Measurements from ENCODE around the gene LRRC56. TPM values are rescaled to one million over a fixed set of nuclear protein-coding genes. Genes with fewer than 3 reads are reported as not detected.
A peak's percentile ranks its signal among the peaks of the same experiment; 100 is the strongest.

Gene LRRC56
- total and polyA plus RNA-seq, 5 donors from 2014 or later = 0.89 to 5.8 (median 2.7) TPM

- Histone ChIP-seq H3K36me3 (ENCODE audit: control insufficient read depth, insufficient read depth, low read length) (peaks cover 20% of the 10 kb centered on the region), H3K27ac (ENCODE audit: insufficient read depth, low read length, poor library complexity, severe bottlenecking) (no peak overlapping the region), H3K4me3 (ENCODE audit: low read depth, low read length) (no peak overlapping the region), H3K9me3 (ENCODE audit: control insufficient read depth in 2 of 2, low read length in 2 of 2) (no peaks in the 10 kb centered on the region), H3K27me3 (ENCODE audit: control insufficient read depth, insufficient read depth, low read length) (no peaks in the 10 kb centered on the region), H3K4me1 (ENCODE audit: control insufficient read depth, insufficient read depth, low read length, poor library complexity, severe bottlenecking) (peaks cover 44% of the 10 kb centered on the region)
- Mint-ChIP-seq H3K27me3 (peaks cover 6% of the 10 kb centered on the region), H3K27ac (peak overlapping the region in 2 of 3 donors; percentile 55 to 62), H3K4me1 (peaks cover 0 to 44% (median 13%) of the 10 kb centered on the region in 4 donors), H3K9me3 (no peaks in the 10 kb centered on the region), H3K4me3 (peak overlapping the region; percentile 41 to 98 (median 79)), H3K36me3 (peaks cover 3% of the 10 kb centered on the region)
- no peak for DNase-seq
- no peak for ATAC-seq (ENCODE audit: low read depth in 2 of 2)
Observed at GRCh38 chr11:504053-504993, 33.0 kb upstream of the LRRC56 start.

GRCh38 chr11:504994-505344 lies 32.4 kb upstream of the LRRC56 start:
- peaks cover 15% of the 10 kb centered on the region for H3K36me3 ChIP-seq (ENCODE audit: control insufficient read depth, insufficient read depth, low read length)
- H3K9me3 ChIP-seq (ENCODE audit: control insufficient read depth in 2 of 2, low read length in 2 of 2) = no peaks in the 10 kb centered on the region
- Mint-ChIP-seq H3K36me3 (peaks cover 6% of the 10 kb centered on the region), H3K27ac (peak overlapping the region; percentile 5 to 62 (median 55)), H3K4me1 (peaks cover 0 to 44% (median 13%) of the 10 kb centered on the region in 4 donors), H3K9me3 (no peaks in the 10 kb centered on the region), H3K4me3 (peak overlapping the region; percentile 97 to 100 (median 98)), H3K27me3 (peaks cover 6% of the 10 kb centered on the region)
- no peak overlapping the region for H3K27ac ChIP-seq (ENCODE audit: insufficient read depth, low read length, poor library complexity, severe bottlenecking)
- H3K4me3 ChIP-seq (ENCODE audit: low read depth, low read length) = peak overlapping the region; percentile 41
- H3K27me3 ChIP-seq (ENCODE audit: control insufficient read depth, insufficient read depth, low read length) = no peaks in the 10 kb centered on the region
- no peak for DNase-seq
- no peak for ATAC-seq (ENCODE audit: low read depth in 2 of 2)
- H3K4me1 ChIP-seq (ENCODE audit: control insufficient read depth, insufficient read depth, low read length, poor library complexity, severe bottlenecking) = peaks cover 44% of the 10 kb centered on the region

GRCh38 chr11:506238-506994 lies 30.9 kb upstream of the LRRC56 start:
- H3K4me1 ChIP-seq (ENCODE audit: control insufficient read depth, insufficient read depth, low read length, poor library complexity, severe bottlenecking) = peaks cover 44% of the 10 kb centered on the region
- ATAC-seq (ENCODE audit: low read depth in 2 of 2) (peak; percentile 76 to 80), DNase-seq (peak; percentile 95 to 98 (median 98))
- peak overlapping the region; percentile 87 for H3K4me3 ChIP-seq (ENCODE audit: low read depth, low read length)
- peaks cover 5% of the 10 kb centered on the region for H3K36me3 ChIP-seq (ENCODE audit: control insufficient read depth, insufficient read depth, low read length)
- H3K27ac ChIP-seq (ENCODE audit: insufficient read depth, low read length, poor library complexity, severe bottlenecking) = peak overlapping the region; percentile 100
- H3K27me3 ChIP-seq (ENCODE audit: control insufficient read depth, insufficient read depth, low read length) = no peaks in the 10 kb centered on the region
- H3K36me3 Mint-ChIP-seq = peaks cover 7% of the 10 kb centered on the region
- peak overlapping the region; percentile 97 to 100 (median 98) for H3K4me3 Mint-ChIP-seq
- peaks cover 6% of the 10 kb centered on the region for H3K27me3 Mint-ChIP-seq
- H3K9me3 ChIP-seq (ENCODE audit: control insufficient read depth in 2 of 2, low read length in 2 of 2) = no peaks in the 10 kb centered on the region
- peak overlapping the region; percentile 97 to 100 (median 100) for H3K27ac Mint-ChIP-seq
- no peaks in the 10 kb centered on the region for H3K9me3 Mint-ChIP-seq
- peaks cover 0 to 39% (median 13%) of the 10 kb centered on the region in 4 donors for H3K4me1 Mint-ChIP-seq

GRCh38 chr11:506995-507726 lies 30.2 kb upstream of the LRRC56 start, which contains the start of gene RNH1:
RNH1 (minus strand) TSS chr11:507242; CDS start chr11:502162, 5,080 bp downstream.
- H3K27ac ChIP-seq (ENCODE audit: insufficient read depth, low read length, poor library complexity, severe bottlenecking) = peak within 1 kb of the TSS; percentile 100
- Mint-ChIP-seq H3K9me3 (no peaks in the 10 kb centered on the region), H3K27me3 (peaks cover 6% of the 10 kb centered on the region), H3K4me3 (peak within 1 kb of the TSS; percentile 97 to 100 (median 98)), H3K36me3 (peaks cover 10% of the 10 kb centered on the region), H3K4me1 (peaks cover 0 to 35% (median 13%) of the 10 kb centered on the region in 4 donors), H3K27ac (peak within 1 kb of the TSS; percentile 97 to 100 (median 100))
- peaks cover 44% of the 10 kb centered on the region for H3K4me1 ChIP-seq (ENCODE audit: control insufficient read depth, insufficient read depth, low read length, poor library complexity, severe bottlenecking)
- no peaks in the 10 kb centered on the region for H3K27me3 ChIP-seq (ENCODE audit: control insufficient read depth, insufficient read depth, low read length)
- H3K4me3 ChIP-seq (ENCODE audit: low read depth, low read length) = peak within 1 kb of the TSS; percentile 87
- no peaks in the 10 kb centered on the region for H3K36me3 ChIP-seq (ENCODE audit: control insufficient read depth, insufficient read depth, low read length)
- no peaks in the 10 kb centered on the region for H3K9me3 ChIP-seq (ENCODE audit: control insufficient read depth in 2 of 2, low read length in 2 of 2)
- ATAC-seq (ENCODE audit: low read depth in 2 of 2) = peak; percentile 80 to 81
- peak; percentile 94 to 97 (median 97) for DNase-seq

- peaks cover 10% of the 10 kb centered on the region for H3K36me3 Mint-ChIP-seq
- H3K27me3 ChIP-seq (ENCODE audit: control insufficient read depth, insufficient read depth, low read length) = no peaks in the 10 kb centered on the region
- peak overlapping the region; percentile 100 for H3K27ac ChIP-seq (ENCODE audit: insufficient read depth, low read length, poor library complexity, severe bottlenecking)
- ATAC-seq (ENCODE audit: low read depth in 2 of 2) (no peak), DNase-seq (no peak)
- no peak overlapping the region for H3K4me3 ChIP-seq (ENCODE audit: low read depth, low read length)
- no peaks in the 10 kb centered on the region for H3K36me3 ChIP-seq (ENCODE audit: control insufficient read depth, insufficient read depth, low read length)
- H3K9me3 Mint-ChIP-seq = no peaks in the 10 kb centered on the region
- no peaks in the 10 kb centered on the region for H3K9me3 ChIP-seq (ENCODE audit: control insufficient read depth in 2 of 2, low read length in 2 of 2)
- H3K4me1 Mint-ChIP-seq = peaks cover 0 to 32% (median 13%) of the 10 kb centered on the region in 4 donors
- peak overlapping the region; percentile 79 to 100 (median 91) for H3K4me3 Mint-ChIP-seq
- peak overlapping the region in 1 of 3 donors; percentile 68 for H3K27ac Mint-ChIP-seq
- H3K4me1 ChIP-seq (ENCODE audit: control insufficient read depth, insufficient read depth, low read length, poor library complexity, severe bottlenecking) = peaks cover 40% of the 10 kb centered on the region
- H3K27me3 Mint-ChIP-seq = peaks cover 6% of the 10 kb centered on the region
Observed at GRCh38 chr11:507727-508515, 29.4 kb upstream of the LRRC56 start.

GRCh38 chr11:508956-509355 lies 28.4 kb upstream of the LRRC56 start:
- peaks cover 0 to 25% (median 10%) of the 10 kb centered on the region in 4 donors for H3K4me1 Mint-ChIP-seq

More at GRCh38 chr11:508956-509355, 28.4 kb upstream of the LRRC56 start:
- Mint-ChIP-seq H3K9me3 (peaks cover 0 to 2% (median 0%) of the 10 kb centered on the region in 7 donors), H3K36me3 (peaks cover 10% of the 10 kb centered on the region), H3K27ac (no peak overlapping the region), H3K27me3 (peaks cover 6% of the 10 kb centered on the region), H3K4me3 (peak overlapping the region; percentile 13 to 64 (median 40))
- H3K27ac ChIP-seq (ENCODE audit: insufficient read depth, low read length, poor library complexity, severe bottlenecking) = no peak overlapping the region
- no peak for ATAC-seq (ENCODE audit: low read depth in 2 of 2)
- H3K9me3 ChIP-seq (ENCODE audit: control insufficient read depth in 2 of 2, low read length in 2 of 2) = no peaks in the 10 kb centered on the region
- no peak overlapping the region for H3K4me3 ChIP-seq (ENCODE audit: low read depth, low read length)
- H3K36me3 ChIP-seq (ENCODE audit: control insufficient read depth, insufficient read depth, low read length) = no peaks in the 10 kb centered on the region
- no peak for DNase-seq
- H3K27me3 ChIP-seq (ENCODE audit: control insufficient read depth, insufficient read depth, low read length) = no peaks in the 10 kb centered on the region
- H3K4me1 ChIP-seq (ENCODE audit: control insufficient read depth, insufficient read depth, low read length, poor library complexity, severe bottlenecking) = peaks cover 33% of the 10 kb centered on the region

All from CD4-positive, CD25-positive, alpha-beta regulatory T cell (primary cell).